GM23338 (cell line): ENCODE measurements around the gene SERTAD3. TPM values are rescaled to one million over a fixed set of nuclear protein-coding genes. Genes with fewer than 3 reads are reported as not detected.

Experiments used
- ATAC-seq: fragments of 200-7000 bp; cut with Tn5 transposase; 3 replicates; pipeline ENCODE4 v1.9.1; 2020
- DNase-seq: peaks from one replicate; pipeline ENCODE4 v3.0.0-alpha.2; 2015; ENCODE audit warnings: low spot score
- H2AFZ ChIP-seq: fragments of 200-600 bp; sonication (generic); 2 replicates; pipeline ENCODE4 v1.8.0; 2016; ENCODE audit warnings: antibody characterized with exemption, mild to moderate bottlenecking, moderate library complexity
- H3F3A ChIP-seq: fragments of 200-600 bp; sonication (generic); replicated peaks from 2 replicates; pipeline ENCODE4 v1.8.0; 2017; ENCODE audit warnings: antibody characterized with exemption, mixed run types, low read depth
- H3K27ac ChIP-seq: fragments of 200-600 bp; sonication (generic); 2 replicates; pipeline ENCODE4 v1.6.1; 2016; ENCODE audit warnings: low read depth
- H3K27me3 ChIP-seq: fragments of 200-600 bp; sonication (generic); 2 replicates; pipeline ENCODE4 v1.8.0; 2016; ENCODE audit warnings: mild to moderate bottlenecking, mixed run types, moderate library complexity; ENCODE audit not compliant: insufficient read depth
- H3K36me3 ChIP-seq: fragments of 200-600 bp; sonication (generic); 2 replicates; pipeline ENCODE4 v1.8.0; 2016; ENCODE audit warnings: mild to moderate bottlenecking; ENCODE audit not compliant: insufficient read depth
- H3K4me1 ChIP-seq: fragments of 200-600 bp; sonication (generic); 2 replicates; pipeline ENCODE4 v1.8.0; 2016; ENCODE audit warnings: mild to moderate bottlenecking, moderate library complexity; ENCODE audit not compliant: insufficient read depth
- H3K4me2 ChIP-seq: fragments of 200-600 bp; sonication (generic); 2 replicates; pipeline ENCODE4 v1.7.1; 2017; ENCODE audit warnings: mixed run types
- H3K4me3 ChIP-seq: fragments of 200-600 bp; sonication (generic); 2 replicates; pipeline ENCODE4 v1.6.1; 2016; ENCODE audit warnings: mixed run types
- H3K79me2 ChIP-seq: fragments of 200-600 bp; sonication (generic); replicated peaks from 2 replicates; pipeline ENCODE4 v1.8.0; 2017; ENCODE audit warnings: mild to moderate bottlenecking; ENCODE audit not compliant: insufficient read depth
- H3K9me2 ChIP-seq: fragments of 200-600 bp; sonication (generic); 2 replicates; pipeline ENCODE4 v1.8.0; 2017; ENCODE audit not compliant: insufficient read depth
- H4K20me1 ChIP-seq: fragments of 200-600 bp; sonication (generic); replicated peaks from 2 replicates; pipeline ENCODE4 v1.8.0; 2017; ENCODE audit warnings: mild to moderate bottlenecking; ENCODE audit not compliant: insufficient read depth
- H3K27ac Mint-ChIP-seq: 2 replicates; pipeline ENCODE4 v1.8.0; 2020; ENCODE audit warnings: inconsistent platforms, mild to moderate bottlenecking, moderate library complexity, mixed read lengths
- H3K27me3 Mint-ChIP-seq: 3 replicates; pipeline ENCODE4 v1.8.0; 2022; ENCODE audit warnings: low read depth, mild to moderate bottlenecking, moderate library complexity, mixed read lengths, inconsistent platforms; ENCODE audit not compliant: insufficient read depth, poor library complexity
- H3K36me3 Mint-ChIP-seq: 3 replicates; pipeline ENCODE4 v1.8.0; 2021; ENCODE audit warnings: low read depth, mild to moderate bottlenecking, inconsistent platforms, moderate library complexity, mixed read lengths
- H3K4me1 Mint-ChIP-seq: 3 replicates; pipeline ENCODE4 v1.8.0; 2020; ENCODE audit warnings: mild to moderate bottlenecking, inconsistent platforms, mixed read lengths
- H3K4me3 Mint-ChIP-seq: 3 replicates; pipeline ENCODE4 v1.8.0; 2021; ENCODE audit warnings: moderate library complexity, mild to moderate bottlenecking, inconsistent platforms, mixed read lengths
- H3K9me3 Mint-ChIP-seq: 3 replicates; pipeline ENCODE4 v1.8.0; 2020; ENCODE audit warnings: moderate library complexity, mild to moderate bottlenecking, inconsistent platforms, mixed read lengths
- EZH2 ChIP-seq: fragments of 200-600 bp; sonication (generic); IDR thresholded peaks from one replicate; pipeline ENCODE4 v1.8.0; 2017; ENCODE audit warnings: antibody characterized with exemption, mild to moderate bottlenecking, low read depth; ENCODE audit not compliant: unreplicated experiment
- EZH2phosphoT487 ChIP-seq: fragments of 200-600 bp; sonication (generic); IDR thresholded peaks from one replicate; pipeline ENCODE4 v1.8.1; 2018; ENCODE audit warnings: antibody characterized with exemption; ENCODE audit not compliant: unreplicated experiment
- NANOG ChIP-seq: IDR thresholded peaks from 2 replicates; pipeline ENCODE4 v1.6.1; 2016; ENCODE audit warnings: antibody characterized with exemption, borderline replicate concordance
- POLR2AphosphoS5 ChIP-seq: IDR thresholded peaks from 2 replicates; pipeline ENCODE4 v1.6.1; 2016; ENCODE audit warnings: antibody characterized with exemption, low read depth
- STAT1 ChIP-seq: IDR thresholded peaks from one replicate; pipeline ENCODE4 v1.6.1; 2016; ENCODE audit warnings: antibody characterized with exemption; ENCODE audit not compliant: unreplicated experiment
- ZNF114 ChIP-seq: fragments of 250-450 bp; sonication (Bioruptor Pico); IDR thresholded peaks from 2 replicates; pipeline ENCODE4 v1.5.0; 2020; ENCODE audit warnings: mild to moderate bottlenecking, moderate library complexity
- ZNF331 ChIP-seq: fragments of 250-450 bp; sonication (Bioruptor Pico); IDR thresholded peaks from 2 replicates; pipeline ENCODE4 v1.5.0; 2020; ENCODE audit warnings: low read depth, mild to moderate bottlenecking, moderate library complexity
- polyA plus RNA-seq: library from polyadenylated mRNA; unstranded; fragments of >200 nt; fragmentation: Nextera tagmentation; extraction: Ambion mirVana; gene quantifications from 2 replicates; pipeline ENCODE4 v1.2.1, GENCODE V29; 2016
- total RNA-seq: library from RNA; depleted of rRNA; stranded (reverse); fragments of >200 nt; shearing (Covaris generic); gene quantifications from 2 replicates; pipeline ENCODE4 v1.2.3, GENCODE V29; 2014
- TF ChIP-seq, protein P1 (sequence below): IDR thresholded peaks from one replicate; pipeline ENCODE4 v1.6.1; 2018; ENCODE audit warnings: antibody characterized with exemption; ENCODE audit not compliant: unreplicated experiment
- TF ChIP-seq, protein P2 (sequence below), 2 experiments: fragments of 200-600 bp in 1 of 2; sonication (generic) in 1 of 2; conservative IDR thresholded peaks; 2 replicates each; pipeline versions ENCODE4 v1.5.1 to v1.6.1; 2016 to 2017; ENCODE audit warnings: antibody characterized with exemption in 2 of 2, low read depth in 2 of 2, mild to moderate bottlenecking in 2 of 2, moderate library complexity in 1 of 2
- TF ChIP-seq, protein P3 (sequence below): IDR thresholded peaks from 2 replicates; pipeline ENCODE4 v1.6.1; 2016; ENCODE audit warnings: antibody characterized with exemption

SERTAD3 gene
- total and polyA plus RNA-seq, 2 experiments from 2014 or later, result 15.4 to 24.1 TPM

DNA sequence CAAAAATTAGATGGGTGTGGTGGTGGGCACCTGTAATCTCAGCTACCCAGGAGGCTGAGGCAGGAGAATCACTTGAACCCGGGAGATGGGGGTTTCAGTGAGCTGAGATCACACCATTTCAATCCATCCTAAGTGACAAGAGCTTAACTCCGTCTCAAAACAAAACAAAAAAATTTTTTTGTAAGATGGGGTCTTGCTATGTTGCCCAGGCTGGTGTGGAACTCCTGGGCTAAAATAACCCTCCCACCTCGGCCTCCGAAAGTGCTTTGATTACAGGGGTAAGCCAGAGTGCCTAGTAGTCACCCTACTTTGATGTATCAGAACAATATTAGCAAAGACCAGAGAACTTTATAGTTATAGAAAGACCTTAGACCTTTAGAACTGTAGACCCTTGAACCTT, 30.6 kb upstream of the SERTAD3 start (continued):
- TF ChIP-seq, protein P1, sequence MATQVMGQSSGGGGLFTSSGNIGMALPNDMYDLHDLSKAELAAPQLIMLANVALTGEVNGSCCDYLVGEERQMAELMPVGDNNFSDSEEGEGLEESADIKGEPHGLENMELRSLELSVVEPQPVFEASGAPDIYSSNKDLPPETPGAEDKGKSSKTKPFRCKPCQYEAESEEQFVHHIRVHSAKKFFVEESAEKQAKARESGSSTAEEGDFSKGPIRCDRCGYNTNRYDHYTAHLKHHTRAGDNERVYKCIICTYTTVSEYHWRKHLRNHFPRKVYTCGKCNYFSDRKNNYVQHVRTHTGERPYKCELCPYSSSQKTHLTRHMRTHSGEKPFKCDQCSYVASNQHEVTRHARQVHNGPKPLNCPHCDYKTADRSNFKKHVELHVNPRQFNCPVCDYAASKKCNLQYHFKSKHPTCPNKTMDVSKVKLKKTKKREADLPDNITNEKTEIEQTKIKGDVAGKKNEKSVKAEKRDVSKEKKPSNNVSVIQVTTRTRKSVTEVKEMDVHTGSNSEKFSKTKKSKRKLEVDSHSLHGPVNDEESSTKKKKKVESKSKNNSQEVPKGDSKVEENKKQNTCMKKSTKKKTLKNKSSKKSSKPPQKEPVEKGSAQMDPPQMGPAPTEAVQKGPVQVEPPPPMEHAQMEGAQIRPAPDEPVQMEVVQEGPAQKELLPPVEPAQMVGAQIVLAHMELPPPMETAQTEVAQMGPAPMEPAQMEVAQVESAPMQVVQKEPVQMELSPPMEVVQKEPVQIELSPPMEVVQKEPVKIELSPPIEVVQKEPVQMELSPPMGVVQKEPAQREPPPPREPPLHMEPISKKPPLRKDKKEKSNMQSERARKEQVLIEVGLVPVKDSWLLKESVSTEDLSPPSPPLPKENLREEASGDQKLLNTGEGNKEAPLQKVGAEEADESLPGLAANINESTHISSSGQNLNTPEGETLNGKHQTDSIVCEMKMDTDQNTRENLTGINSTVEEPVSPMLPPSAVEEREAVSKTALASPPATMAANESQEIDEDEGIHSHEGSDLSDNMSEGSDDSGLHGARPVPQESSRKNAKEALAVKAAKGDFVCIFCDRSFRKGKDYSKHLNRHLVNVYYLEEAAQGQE, result no peak

DNA sequence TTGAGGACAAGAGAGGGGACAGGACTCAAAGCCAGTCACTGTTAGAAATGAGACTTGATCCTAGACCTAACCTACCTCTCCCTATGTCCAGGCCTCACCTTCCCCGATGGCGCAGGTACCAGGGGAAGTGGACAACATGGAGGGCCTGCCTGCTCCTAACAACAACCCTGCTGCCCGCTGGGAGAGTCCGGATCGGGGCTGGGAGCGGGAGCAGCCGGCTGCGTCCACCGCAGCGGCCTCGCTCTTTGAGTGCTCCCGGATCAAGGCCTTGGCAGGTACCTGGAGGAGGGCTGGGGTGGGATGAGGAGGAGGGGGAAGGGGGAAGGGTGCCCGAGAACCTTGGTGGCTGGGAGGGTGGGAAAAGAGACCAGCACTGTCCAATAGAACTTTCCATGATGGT, 28.4 kb upstream of the SERTAD3 start:
- no peak for ATAC-seq
- Mint-ChIP-seq H3K4me3 (no peak overlapping the region), H3K36me3 (no peaks in the 10 kb centered on the region), H3K27me3 (peaks cover 16% of the 10 kb centered on the region), H3K9me3 (no peaks in the 10 kb centered on the region), H3K4me1 (no peaks in the 10 kb centered on the region), H3K27ac (no peak overlapping the region)
- no peaks in the 10 kb centered on the region for H4K20me1 ChIP-seq
- H2AFZ ChIP-seq, result no peak overlapping the region; the same call in 1 of the 2 replicates
- H3K27ac ChIP-seq, result no peak overlapping the region
- no peaks in the 10 kb centered on the region for H3K79me2 ChIP-seq
- H3K4me2 ChIP-seq, result no peak overlapping the region
- no peaks in the 10 kb centered on the region for H3K36me3 ChIP-seq
- H3K4me3 ChIP-seq, result no peak overlapping the region
- 0 out of 2 replicates have a peak, but pooled peaks cover 3% of the 10 kb centered on the region for H3F3A ChIP-seq
- H3K4me1 ChIP-seq, result no peaks in the 10 kb centered on the region; the same call in 1 of the 2 replicates
- no peak for DNase-seq
- no peak for TF ChIP-seq EZH2phosphoT487
- TF ChIP-seq, protein P2, sequence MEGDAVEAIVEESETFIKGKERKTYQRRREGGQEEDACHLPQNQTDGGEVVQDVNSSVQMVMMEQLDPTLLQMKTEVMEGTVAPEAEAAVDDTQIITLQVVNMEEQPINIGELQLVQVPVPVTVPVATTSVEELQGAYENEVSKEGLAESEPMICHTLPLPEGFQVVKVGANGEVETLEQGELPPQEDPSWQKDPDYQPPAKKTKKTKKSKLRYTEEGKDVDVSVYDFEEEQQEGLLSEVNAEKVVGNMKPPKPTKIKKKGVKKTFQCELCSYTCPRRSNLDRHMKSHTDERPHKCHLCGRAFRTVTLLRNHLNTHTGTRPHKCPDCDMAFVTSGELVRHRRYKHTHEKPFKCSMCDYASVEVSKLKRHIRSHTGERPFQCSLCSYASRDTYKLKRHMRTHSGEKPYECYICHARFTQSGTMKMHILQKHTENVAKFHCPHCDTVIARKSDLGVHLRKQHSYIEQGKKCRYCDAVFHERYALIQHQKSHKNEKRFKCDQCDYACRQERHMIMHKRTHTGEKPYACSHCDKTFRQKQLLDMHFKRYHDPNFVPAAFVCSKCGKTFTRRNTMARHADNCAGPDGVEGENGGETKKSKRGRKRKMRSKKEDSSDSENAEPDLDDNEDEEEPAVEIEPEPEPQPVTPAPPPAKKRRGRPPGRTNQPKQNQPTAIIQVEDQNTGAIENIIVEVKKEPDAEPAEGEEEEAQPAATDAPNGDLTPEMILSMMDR (conservative IDR thresholded peaks at IDR 0.05; ENCODE audit: low read depth in 2 of 2), result no peak
- no peak for TF ChIP-seq NANOG
- no peak for TF ChIP-seq POLR2AphosphoS5
- no peaks in the 10 kb centered on the region for H3K9me2 ChIP-seq
- H3K27me3 ChIP-seq, result peaks cover 21% of the 10 kb centered on the region

DNA sequence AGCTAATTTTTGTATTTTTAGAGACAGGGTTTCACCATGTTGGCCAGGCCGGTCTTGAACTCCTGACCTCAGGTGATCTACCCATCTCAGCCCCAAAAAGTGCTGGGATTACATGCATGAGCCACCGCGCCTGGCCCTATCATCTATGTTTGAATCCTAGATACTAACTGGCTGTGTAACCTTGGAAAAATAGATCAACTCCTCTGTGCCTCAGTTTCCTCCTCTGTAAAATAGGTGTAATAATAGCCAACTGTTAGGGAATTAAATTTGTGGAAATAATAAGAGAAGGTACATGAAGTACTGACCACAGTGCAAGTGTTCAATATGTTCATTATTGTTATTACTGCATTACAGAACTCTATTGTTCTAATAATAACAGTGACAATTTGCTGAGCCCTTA, 27.0 kb upstream of the SERTAD3 start:
- H3K27ac Mint-ChIP-seq, result no peak overlapping the region
- H3K9me2 ChIP-seq, result no peaks in the 10 kb centered on the region
- H3K27me3 Mint-ChIP-seq, result peaks cover 23% of the 10 kb centered on the region
- H3K36me3 ChIP-seq, result no peaks in the 10 kb centered on the region
- ATAC-seq (no peak), DNase-seq (no peak)
- H3K4me3 Mint-ChIP-seq, result no peak overlapping the region
- H3K36me3 Mint-ChIP-seq, result no peaks in the 10 kb centered on the region; the same call in 2 of the 3 replicates
- H2AFZ ChIP-seq, result no peak overlapping the region
- H3K27me3 ChIP-seq, result peaks cover 33% of the 10 kb centered on the region
- no peak overlapping the region for H3K27ac ChIP-seq
- no peak overlapping the region for H3K4me2 ChIP-seq
- H3F3A ChIP-seq, result peaks cover 3% of the 10 kb centered on the region; the same call in 1 of the 2 replicates
- H3K4me1 ChIP-seq, result no peaks in the 10 kb centered on the region; the same call in 1 of the 2 replicates
- H3K9me3 Mint-ChIP-seq, result no peaks in the 10 kb centered on the region; the same call in 2 of the 3 replicates
- H3K4me3 ChIP-seq, result no peak overlapping the region
- no peaks in the 10 kb centered on the region for H3K79me2 ChIP-seq
- peaks cover 6% of the 10 kb centered on the region for H3K4me1 Mint-ChIP-seq
- H4K20me1 ChIP-seq, result no peaks in the 10 kb centered on the region
- TF ChIP-seq ZNF114 (CRISPR knock-in tag) (no peak), STAT1 (no peak), EZH2phosphoT487 (no peak), ZNF331 (no peak), NANOG (no peak), EZH2 (no peak)
- TF ChIP-seq, protein P1, result no peak
- TF ChIP-seq, protein P3, sequence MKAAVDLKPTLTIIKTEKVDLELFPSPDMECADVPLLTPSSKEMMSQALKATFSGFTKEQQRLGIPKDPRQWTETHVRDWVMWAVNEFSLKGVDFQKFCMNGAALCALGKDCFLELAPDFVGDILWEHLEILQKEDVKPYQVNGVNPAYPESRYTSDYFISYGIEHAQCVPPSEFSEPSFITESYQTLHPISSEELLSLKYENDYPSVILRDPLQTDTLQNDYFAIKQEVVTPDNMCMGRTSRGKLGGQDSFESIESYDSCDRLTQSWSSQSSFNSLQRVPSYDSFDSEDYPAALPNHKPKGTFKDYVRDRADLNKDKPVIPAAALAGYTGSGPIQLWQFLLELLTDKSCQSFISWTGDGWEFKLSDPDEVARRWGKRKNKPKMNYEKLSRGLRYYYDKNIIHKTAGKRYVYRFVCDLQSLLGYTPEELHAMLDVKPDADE, result no peak
- TF ChIP-seq, protein P2 (conservative IDR thresholded peaks at IDR 0.05; ENCODE audit: low read depth in 2 of 2), result no peak
